Immature natural killer cell (primary cell): ENCODE results near the gene TGFA. TPM values are rescaled to one million over a fixed set of nuclear protein-coding genes. Genes with fewer than 3 reads are reported as not detected.

Experiments
- DNase-seq, 3 donors: peaks; one replicate each; pipeline ENCODE4 v3.0.0; 2022; ENCODE audit warnings: mixed read lengths in 1 of 3
- H3K27ac Mint-ChIP-seq, 6 donors: one replicate each; pipeline ENCODE4 v1.8.0; 2020; ENCODE audit warnings: mixed read lengths in 6 of 6, mild to moderate bottlenecking in 5 of 6, inconsistent platforms in 4 of 6, moderate library complexity in 3 of 6
- H3K27me3 Mint-ChIP-seq, 3 donors: one replicate each; pipeline ENCODE4 v1.8.0; 2020 to 2021; ENCODE audit warnings: low read depth in 3 of 3, mild to moderate bottlenecking in 3 of 3, mixed read lengths in 3 of 3, moderate library complexity in 3 of 3, inconsistent platforms in 1 of 3
- H3K36me3 Mint-ChIP-seq, 3 donors: one replicate each; pipeline ENCODE4 v1.8.0; 2020; ENCODE audit warnings: mixed read lengths in 3 of 3, inconsistent platforms in 2 of 3, mild to moderate bottlenecking in 2 of 3
- H3K4me1 Mint-ChIP-seq, 2 donors: one replicate each; pipeline ENCODE4 v1.8.0; 2020; ENCODE audit warnings: inconsistent platforms in 2 of 2, mild to moderate bottlenecking in 2 of 2, mixed read lengths in 2 of 2, moderate library complexity in 1 of 2
- H3K4me3 Mint-ChIP-seq, 5 donors: one replicate each; pipeline ENCODE4 v1.8.0; 2020; ENCODE audit warnings: mild to moderate bottlenecking in 5 of 5, mixed read lengths in 5 of 5, inconsistent platforms in 3 of 5, moderate library complexity in 3 of 5
- H3K9me3 Mint-ChIP-seq, 6 donors: one replicate each; pipeline ENCODE4 v1.8.0; 2020; ENCODE audit warnings: mild to moderate bottlenecking in 6 of 6, mixed read lengths in 6 of 6, inconsistent platforms in 4 of 6, moderate library complexity in 3 of 6
- polyA plus RNA-seq, 3 donors: library from polyadenylated mRNA; unstranded; fragments of 300-500 nt; fragmentation: Illumina TruSeq; gene quantifications; one replicate each; pipeline ENCODE4 v1.2.3, GENCODE V29; 2021

TGFA gene
- polyA plus RNA-seq, 3 donors from 2014 or later = 2.1 to 5.5 (median 2.6) TPM

DNA sequence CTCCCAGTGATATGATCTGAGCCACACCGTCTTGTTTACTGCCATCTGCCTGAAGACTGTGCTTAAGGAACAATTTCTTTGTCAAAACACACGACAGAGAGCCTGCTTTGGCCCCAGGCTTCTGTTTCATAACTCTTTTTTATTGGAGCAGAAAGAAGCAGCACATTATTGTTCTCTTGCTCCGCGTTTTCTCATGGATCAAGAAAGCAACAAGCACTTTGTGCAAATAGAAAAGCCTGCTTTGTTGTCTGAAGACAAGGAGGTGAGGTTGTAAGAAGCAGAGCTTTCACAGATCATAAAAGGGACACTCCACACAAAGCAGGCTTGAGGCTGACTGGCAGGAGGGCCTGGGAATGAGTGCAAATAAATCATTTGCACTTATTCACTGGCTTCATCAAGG, 133.5 kb downstream of the TGFA start:
- Mint-ChIP-seq H3K36me3 (no peaks in the 10 kb centered on the region), H3K27ac (no peak overlapping the region), H3K9me3 (no peaks in the 10 kb centered on the region), H3K4me1 (no peaks in the 10 kb centered on the region), H3K27me3 (peaks cover 0 to 8% (median under 1%) of the 10 kb centered on the region in 3 donors), H3K4me3 (no peak overlapping the region)
- DNase-seq = no peak

DNA sequence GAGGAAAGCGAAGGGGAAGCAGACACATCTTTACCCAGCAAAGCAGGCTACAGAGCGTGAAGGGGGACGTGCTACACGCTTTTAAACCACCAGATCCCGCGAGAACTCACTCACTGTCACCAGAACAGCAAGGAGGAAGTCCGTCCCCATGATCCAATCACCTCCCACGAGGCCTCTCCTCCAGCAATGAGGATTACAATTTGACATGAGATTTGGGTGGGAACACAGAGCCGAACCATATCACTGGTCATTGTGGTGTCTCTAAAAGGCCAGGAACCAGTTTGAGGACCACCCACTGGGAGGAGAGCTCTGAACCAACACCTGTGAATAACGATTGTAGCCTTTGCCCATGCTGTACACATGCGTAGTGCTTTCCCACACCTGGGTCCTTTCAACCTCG, 135.1 kb downstream of the TGFA start:
- H3K27me3 Mint-ChIP-seq = peaks cover 0 to 6% (median 0%) of the 10 kb centered on the region in 3 donors
- H3K9me3 Mint-ChIP-seq = no peaks in the 10 kb centered on the region
- no peak for DNase-seq
- no peaks in the 10 kb centered on the region for H3K4me1 Mint-ChIP-seq
- no peaks in the 10 kb centered on the region for H3K36me3 Mint-ChIP-seq
- no peak overlapping the region for H3K4me3 Mint-ChIP-seq
- peak overlapping the region in 1 of 6 donors; percentile 55 for H3K27ac Mint-ChIP-seq

DNA sequence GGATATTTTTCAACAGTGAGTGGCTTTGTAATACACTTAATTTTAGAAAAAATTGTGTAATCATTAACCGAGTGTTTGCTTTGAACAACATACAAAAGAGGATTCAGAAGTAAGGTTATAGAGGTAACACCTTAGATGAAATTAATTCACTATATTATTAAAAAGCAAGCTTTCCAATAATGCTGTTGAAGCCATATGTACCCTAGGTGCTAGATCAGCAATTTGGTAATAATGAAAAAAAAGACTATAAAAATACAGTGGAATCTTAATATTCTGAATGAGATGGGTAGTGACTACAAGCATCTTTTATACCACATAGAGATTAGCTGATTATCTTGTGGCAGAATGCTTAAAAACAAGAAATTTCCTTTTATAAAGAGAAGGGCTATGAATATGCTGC, 136.6 kb downstream of the TGFA start:
- Mint-ChIP-seq H3K4me3 (no peak overlapping the region), H3K27ac (no peak overlapping the region), H3K36me3 (no peaks in the 10 kb centered on the region), H3K4me1 (no peaks in the 10 kb centered on the region), H3K27me3 (peaks cover 0 to 6% (median 2%) of the 10 kb centered on the region in 3 donors), H3K9me3 (no peaks in the 10 kb centered on the region)
- DNase-seq = no peak

DNA sequence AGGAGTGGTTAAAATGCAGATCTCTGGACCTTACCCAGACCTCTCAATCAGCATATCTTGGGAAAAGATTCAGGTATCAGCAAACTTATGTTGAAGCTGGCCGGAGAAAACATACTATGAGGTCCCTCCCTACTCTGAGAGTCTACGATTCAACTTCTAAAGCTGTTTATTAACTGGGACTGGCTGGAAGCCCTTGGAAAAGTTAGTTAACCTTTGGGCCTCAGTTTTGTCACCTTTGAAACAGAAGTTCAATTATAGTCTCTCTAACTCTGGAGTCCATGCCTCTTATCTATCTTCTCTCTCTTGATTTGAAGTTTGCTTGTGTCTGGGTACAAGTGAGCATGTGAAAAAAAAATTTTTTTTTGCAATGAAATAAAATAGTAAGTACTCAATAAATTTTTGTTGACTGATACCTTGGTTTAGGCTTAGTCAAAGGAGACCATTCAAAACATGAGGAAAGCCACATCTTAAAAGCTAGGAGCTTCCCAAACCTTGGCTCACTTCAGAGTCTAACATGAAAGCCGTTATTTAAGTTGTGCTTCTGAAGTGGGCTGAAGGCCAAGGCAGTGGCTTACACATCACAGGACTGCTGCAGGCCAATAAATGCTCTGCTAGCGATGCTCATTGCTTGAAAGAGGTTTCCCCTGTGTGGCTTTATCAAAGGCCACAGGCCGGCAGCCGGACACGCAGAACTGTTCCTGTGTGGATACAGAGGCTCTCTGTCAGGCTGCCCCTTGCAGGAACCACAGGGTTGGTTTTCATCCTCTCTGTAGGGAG, 141.1 kb downstream of the TGFA start:
- Mint-ChIP-seq H3K36me3 (no peaks in the 10 kb centered on the region), H3K9me3 (no peaks in the 10 kb centered on the region), H3K4me3 (no peak overlapping the region), H3K27me3 (peaks cover 1 to 4% (median 2%) of the 10 kb centered on the region in 3 donors), H3K27ac (no peak overlapping the region), H3K4me1 (no peaks in the 10 kb centered on the region)
- DNase-seq = no peak

DNA sequence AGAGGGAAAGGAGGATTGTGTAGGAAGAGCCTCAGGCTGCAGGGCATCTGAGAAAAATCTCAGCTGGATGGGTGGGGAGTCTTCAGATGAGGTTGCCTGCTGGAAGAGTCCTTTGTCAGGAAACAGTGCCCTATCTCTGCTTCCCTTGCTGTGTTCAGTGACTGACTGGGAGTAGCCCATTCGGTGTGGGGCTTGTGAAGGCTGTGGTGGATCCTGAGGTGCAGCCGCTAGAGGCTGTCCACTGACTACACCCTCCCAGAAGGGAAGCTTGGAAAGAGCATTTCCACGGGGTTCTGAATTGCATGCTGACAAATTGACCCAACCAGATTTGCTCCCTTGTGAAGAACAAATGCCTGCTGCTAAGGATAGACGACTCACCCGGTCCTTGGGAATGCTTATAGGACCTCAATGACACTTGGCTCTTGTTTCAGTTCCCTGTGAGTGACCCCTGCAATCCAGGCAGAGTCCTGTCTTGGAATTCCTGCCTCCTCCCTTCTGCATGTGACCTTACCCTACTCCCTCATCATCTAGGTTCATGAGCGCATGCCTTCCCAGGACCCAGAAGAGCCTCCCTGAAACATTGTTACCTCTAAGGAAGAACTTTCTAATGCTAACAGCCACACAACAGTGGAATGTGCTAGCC, 142.0 kb downstream of the TGFA start:
- H3K27me3 Mint-ChIP-seq = peaks cover 1 to 8% (median 5%) of the 10 kb centered on the region in 3 donors
- no peak overlapping the region for H3K4me3 Mint-ChIP-seq
- no peaks in the 10 kb centered on the region for H3K36me3 Mint-ChIP-seq
- H3K27ac Mint-ChIP-seq = no peak overlapping the region
- H3K4me1 Mint-ChIP-seq = no peaks in the 10 kb centered on the region
- DNase-seq = no peak
- H3K9me3 Mint-ChIP-seq = no peaks in the 10 kb centered on the region

DNA sequence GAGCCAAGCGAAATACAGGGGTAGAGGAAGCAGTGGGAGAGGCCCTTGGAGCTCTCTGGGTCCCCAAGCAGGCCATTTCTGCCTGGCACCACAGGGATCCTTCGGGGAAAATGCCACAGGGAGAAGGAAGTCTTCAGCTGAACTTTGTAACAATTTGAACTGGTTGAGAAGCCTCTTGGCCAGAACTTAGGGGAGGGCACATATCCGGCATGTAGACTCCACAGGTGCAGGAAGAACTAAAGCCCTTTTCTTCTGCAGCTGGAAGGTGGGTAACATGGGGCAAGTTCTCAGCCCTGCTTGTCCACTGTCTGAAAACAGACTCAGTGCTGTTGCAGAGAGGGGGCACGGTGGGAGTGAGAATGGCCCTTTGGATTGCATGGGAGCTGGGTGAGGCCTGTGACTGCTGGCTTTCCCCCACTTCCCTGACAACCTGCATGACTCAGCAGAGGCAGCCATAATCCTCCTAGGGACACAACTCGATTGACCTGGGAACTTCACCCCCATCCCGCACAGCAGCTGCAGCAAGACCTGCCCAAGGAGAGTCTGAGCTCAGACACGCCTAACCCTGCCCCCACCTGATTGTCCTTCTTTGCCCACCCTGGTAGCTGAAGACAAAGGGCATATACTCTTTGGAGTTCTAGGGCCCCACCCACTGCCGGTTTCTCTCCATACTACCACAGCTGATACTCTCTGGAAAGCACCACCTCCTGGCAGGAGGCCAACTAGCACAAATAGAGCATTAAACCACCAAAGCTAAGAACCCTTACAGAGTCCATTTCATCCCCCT, 150.2 kb downstream of the TGFA start:
- Mint-ChIP-seq H3K27me3 (peaks cover 5 to 31% (median 9%) of the 10 kb centered on the region in 3 donors), H3K4me3 (no peak overlapping the region), H3K4me1 (no peaks in the 10 kb centered on the region), H3K27ac (no peak overlapping the region), H3K9me3 (no peaks in the 10 kb centered on the region), H3K36me3 (no peaks in the 10 kb centered on the region)
- no peak for DNase-seq

DNA sequence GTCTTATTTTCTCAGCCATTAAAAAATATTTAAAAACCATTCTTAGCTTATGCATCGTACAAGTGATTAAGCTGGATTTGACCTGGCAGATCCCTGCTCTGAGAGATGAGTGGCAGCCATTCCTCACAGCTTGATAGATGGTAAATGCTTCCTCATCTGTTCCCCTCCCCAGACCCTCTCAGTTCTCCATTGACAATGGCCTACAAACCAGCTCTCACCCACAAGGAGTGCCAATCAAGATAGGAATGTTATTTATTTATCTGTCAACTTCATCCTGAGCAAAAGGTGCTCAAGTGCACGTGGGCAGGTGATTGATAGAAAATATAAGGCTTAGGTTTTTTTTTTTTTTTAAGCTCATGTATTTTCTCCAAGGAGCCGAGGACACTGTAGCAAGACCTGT, 153.1 kb downstream of the TGFA start:
- Mint-ChIP-seq H3K4me1 (no peaks in the 10 kb centered on the region), H3K4me3 (no peak overlapping the region), H3K9me3 (no peaks in the 10 kb centered on the region), H3K36me3 (peaks cover 0 to 4% (median 0%) of the 10 kb centered on the region in 3 donors), H3K27ac (no peak overlapping the region), H3K27me3 (peaks cover 4 to 22% (median 5%) of the 10 kb centered on the region in 3 donors)
- no peak for DNase-seq

DNA sequence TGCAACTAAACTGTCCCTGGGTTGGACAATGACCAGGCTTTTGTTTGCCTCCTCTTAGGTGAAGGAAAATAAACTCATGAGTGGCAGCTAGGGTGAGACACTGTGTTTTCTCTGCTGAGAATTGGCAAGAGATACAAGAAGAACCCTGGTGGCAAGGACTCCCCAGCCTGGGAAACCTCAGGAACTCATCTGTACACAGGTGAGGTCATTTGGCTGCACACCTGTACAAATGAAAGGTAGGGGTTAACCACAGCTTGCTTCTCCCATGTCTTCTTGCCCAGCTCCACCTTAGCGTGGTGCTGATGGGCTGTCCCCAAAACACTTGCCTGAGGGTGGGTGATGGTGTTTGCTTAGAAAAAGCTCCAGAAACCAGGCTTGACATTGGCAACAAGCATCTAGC, 154.6 kb downstream of the TGFA start:
- Mint-ChIP-seq H3K27me3 (peaks cover 4 to 15% (median 8%) of the 10 kb centered on the region in 3 donors), H3K9me3 (no peaks in the 10 kb centered on the region), H3K36me3 (peaks cover 0 to 5% (median 4%) of the 10 kb centered on the region in 3 donors), H3K4me1 (no peaks in the 10 kb centered on the region), H3K4me3 (no peak overlapping the region), H3K27ac (no peak overlapping the region)
- DNase-seq = no peak

Other genes starting within 250 kb of the TGFA start
- gene ADD2, start 214.4 kb upstream of the TGFA start, polyA plus RNA-seq = not detected
- gene FIGLA, start 236.8 kb upstream of the TGFA start, polyA plus RNA-seq = under 1 TPM in 1 of 3 donors, not detected in 2; 0.53 TPM